Naive thymus-derived CD4-positive, alpha-beta T cell (primary cell): ENCODE measurements around the gene NR0B1. TPM values are rescaled to one million over a fixed set of nuclear protein-coding genes. Genes with fewer than 3 reads are reported as not detected.
A peak's percentile ranks its signal among the peaks of the same experiment; 100 is the strongest.

Source experiments
- ATAC-seq: fragments of 150-1000 bp; cut with Tn5 transposase; 2 replicates; pipeline ENCODE4 v1.10.0; 2021; ENCODE audit warnings: mild to moderate bottlenecking, moderate library complexity
- CTCF ChIA-PET: fragments of 350-600 bp; sonication (Branson Sonifier 250); formaldehyde crosslinking; loops from one replicate; lab custom pipeline; 2021; ENCODE audit warnings: antibody characterized with exemption; lab: Charles Lee
- POLR2A ChIA-PET: fragments of 350-600 bp; sonication (Branson Sonifier 250); formaldehyde crosslinking; loops from one replicate; lab custom pipeline; 2021; ENCODE audit warnings: antibody characterized with exemption, inconsistent platforms; lab: Charles Lee
- DNase-seq, 9 donors: peaks; one replicate each; pipeline versions ENCODE4 v3.0.0 to v3.0.0-alpha.2; 2020 to 2022; ENCODE audit warnings: mixed read lengths in 1 of 9
- H3K27ac ChIP-seq: one replicate; pipeline ENCODE4 v1.7.0; 2013; ENCODE audit warnings: mild to moderate bottlenecking, low read depth, low read length, moderate library complexity
- H3K27me3 ChIP-seq, 2 donors: one replicate each; pipeline ENCODE4 v1.7.0; 2013; ENCODE audit warnings: low read length in 2 of 2, mild to moderate bottlenecking in 2 of 2, moderate library complexity in 2 of 2; ENCODE audit not compliant: control insufficient read depth in 2 of 2, insufficient read depth in 2 of 2
- H3K36me3 ChIP-seq, 3 experiments: 1 replicate in 2 of 3; 2 replicates in 1 of 3; pipeline ENCODE4 v1.7.0; 2013; ENCODE audit warnings: low read length in 3 of 3, mild to moderate bottlenecking in 3 of 3, moderate library complexity in 1 of 3; ENCODE audit not compliant: insufficient read depth in 3 of 3, control insufficient read depth in 2 of 3
- H3K4me1 ChIP-seq, 2 donors: one replicate each; pipeline ENCODE4 v1.7.0; 2013; ENCODE audit warnings: low read length in 2 of 2, mild to moderate bottlenecking in 2 of 2, moderate library complexity in 1 of 2; ENCODE audit not compliant: control insufficient read depth in 2 of 2, insufficient read depth in 2 of 2
- H3K4me3 ChIP-seq: 2 replicates; pipeline ENCODE4 v1.7.0; 2013; ENCODE audit warnings: mild to moderate bottlenecking, low read length
- H3K9me3 ChIP-seq, 3 experiments: 1 replicate in 2 of 3; 2 replicates in 1 of 3; pipeline ENCODE4 v1.7.0; 2013; ENCODE audit warnings: low read length in 3 of 3; ENCODE audit not compliant: control insufficient read depth in 2 of 3
- H3K27ac Mint-ChIP-seq, 9 donors: one replicate each; pipeline ENCODE4 v1.8.0; 2020 to 2022; ENCODE audit warnings: mixed read lengths in 9 of 9, mild to moderate bottlenecking in 8 of 9, moderate library complexity in 5 of 9, inconsistent platforms in 2 of 9
- H3K27me3 Mint-ChIP-seq, 5 donors: one replicate each; pipeline ENCODE4 v1.8.0; 2021 to 2022; ENCODE audit warnings: mixed read lengths in 5 of 5, mild to moderate bottlenecking in 1 of 5
- H3K36me3 Mint-ChIP-seq, 5 donors: one replicate each; pipeline ENCODE4 v1.8.0; 2020 to 2022; ENCODE audit warnings: mixed read lengths in 5 of 5, mild to moderate bottlenecking in 3 of 5, inconsistent platforms in 1 of 5
- H3K4me1 Mint-ChIP-seq, 7 donors: one replicate each; pipeline ENCODE4 v1.8.0; 2020 to 2022; ENCODE audit warnings: mixed read lengths in 7 of 7, mild to moderate bottlenecking in 3 of 7, inconsistent platforms in 1 of 7
- H3K4me3 Mint-ChIP-seq, 10 donors: one replicate each; pipeline ENCODE4 v1.8.0; 2020 to 2022; ENCODE audit warnings: mild to moderate bottlenecking in 10 of 10, mixed read lengths in 10 of 10, moderate library complexity in 6 of 10, inconsistent platforms in 2 of 10
- H3K9me3 Mint-ChIP-seq, 11 donors: one replicate each; pipeline ENCODE4 v1.8.0; 2020 to 2022; ENCODE audit warnings: mixed read lengths in 11 of 11, mild to moderate bottlenecking in 4 of 11, inconsistent platforms in 1 of 11, moderate library complexity in 1 of 11
- intact Hi-C, 2 donors: fragments of 100-400 bp; cut with micrococcal nuclease; formaldehyde crosslinking; loops; one replicate each; pipeline ENCODE4 v1.15.1; 2023
- polyA plus RNA-seq, 2 donors: library from polyadenylated mRNA; unstranded; fragments of 300-500 nt; fragmentation: Illumina TruSeq; gene quantifications; one replicate each; pipeline ENCODE4 v1.2.3, GENCODE V29; 2021
- total RNA-seq, 6 experiments: library from RNA in 5 of 6; stranded (reverse) in 5 of 6; gene quantifications; 1 replicate in 5 of 6; 2 replicates in 1 of 6; pipeline ENCODE4 v1.2.3 and lab custom pipeline; 2021 to 2026

The NR0B1 gene
- total and polyA plus RNA-seq, 7 experiments from 2014 or later = not detected

- H3K27me3 Mint-ChIP-seq = peaks cover 0 to 14% (median 7%) of the 10 kb centered on the region in 5 donors
- no peaks in the 10 kb centered on the region for H3K4me1 Mint-ChIP-seq
- intact Hi-C loops = no loop called here
- no peaks in the 10 kb centered on the region for H3K36me3 Mint-ChIP-seq
- peaks cover 0 to 6% (median 0%) of the 10 kb centered on the region in 11 donors for H3K9me3 Mint-ChIP-seq
- Histone ChIP-seq H3K9me3 (no peaks in the 10 kb centered on the region), H3K27ac (no peak overlapping the region), H3K36me3 (no peaks in the 10 kb centered on the region), H3K4me1 (no peaks in the 10 kb centered on the region), H3K27me3 (no peaks in the 10 kb centered on the region), H3K4me3 (no peak overlapping the region)
- DNase-seq (no peak), ATAC-seq (no peak)
- no peak overlapping the region for H3K27ac Mint-ChIP-seq
- CTCF ChIA-PET = no interaction called here
- POLR2A ChIA-PET = no interaction called here
- no peak overlapping the region for H3K4me3 Mint-ChIP-seq
Measured at GRCh38 chrX:30312858-30313257, 3.7 kb upstream of the NR0B1 start.

- H3K4me3 ChIP-seq = no peak overlapping the region
- POLR2A ChIA-PET = no interaction called here
Measured at GRCh38 chrX:30310429-30311206, 1.4 kb upstream of the NR0B1 start.

GRCh38 chrX:30308263-30309138, 689 bp downstream of the NR0B1 start:
- POLR2A ChIA-PET = no interaction called here
- no peak overlapping the region for H3K27ac Mint-ChIP-seq

More at GRCh38 chrX:30310429-30311206, 1.4 kb upstream of the NR0B1 start:
- no peaks in the 10 kb centered on the region for H3K9me3 ChIP-seq
- no peaks in the 10 kb centered on the region for H3K27me3 ChIP-seq
- H3K4me3 Mint-ChIP-seq = no peak overlapping the region
- H3K4me1 Mint-ChIP-seq = no peaks in the 10 kb centered on the region
- H3K36me3 ChIP-seq = no peaks in the 10 kb centered on the region
- CTCF ChIA-PET = no interaction called here
- H3K27me3 Mint-ChIP-seq = peaks cover 4 to 24% (median 14%) of the 10 kb centered on the region in 5 donors
- H3K4me1 ChIP-seq = no peaks in the 10 kb centered on the region
- H3K27ac ChIP-seq = no peak overlapping the region
- DNase-seq = no peak
- ATAC-seq = no peak
- intact Hi-C loops = no loop called here
- no peaks in the 10 kb centered on the region for H3K36me3 Mint-ChIP-seq
- peaks cover 0 to 5% (median 0%) of the 10 kb centered on the region in 11 donors for H3K9me3 Mint-ChIP-seq
- H3K27ac Mint-ChIP-seq = no peak overlapping the region

GRCh38 chrX:30307466-30307865, 1.7 kb downstream of the NR0B1 start:
- no peaks in the 10 kb centered on the region for H3K4me1 ChIP-seq
- no peak for ATAC-seq
- H3K36me3 ChIP-seq = no peaks in the 10 kb centered on the region
- H3K4me1 Mint-ChIP-seq = no peaks in the 10 kb centered on the region
- intact Hi-C loops = no loop called here
- no peaks in the 10 kb centered on the region for H3K27me3 ChIP-seq
- H3K9me3 ChIP-seq = no peaks in the 10 kb centered on the region
- DNase-seq = no peak
- H3K4me3 ChIP-seq = no peak overlapping the region
- H3K4me3 Mint-ChIP-seq = no peak overlapping the region
- peaks cover 0 to 3% (median 0%) of the 10 kb centered on the region in 11 donors for H3K9me3 Mint-ChIP-seq
- H3K36me3 Mint-ChIP-seq = no peaks in the 10 kb centered on the region
- ChIA-PET POLR2A (no interaction called here), CTCF (no interaction called here)
- peaks cover 10 to 26% (median 14%) of the 10 kb centered on the region in 5 donors for H3K27me3 Mint-ChIP-seq
- no peak overlapping the region for H3K27ac ChIP-seq
- H3K27ac Mint-ChIP-seq = no peak overlapping the region

More at GRCh38 chrX:30308263-30309138, 689 bp downstream of the NR0B1 start:
- Histone ChIP-seq H3K36me3 (no peaks in the 10 kb centered on the region), H3K4me3 (no peak overlapping the region), H3K4me1 (no peaks in the 10 kb centered on the region), H3K27me3 (no peaks in the 10 kb centered on the region), H3K27ac (no peak overlapping the region), H3K9me3 (no peaks in the 10 kb centered on the region)
- Mint-ChIP-seq H3K36me3 (no peaks in the 10 kb centered on the region), H3K27me3 (peaks cover 8 to 24% (median 14%) of the 10 kb centered on the region in 5 donors), H3K4me3 (peak overlapping the region in 1 of 10 donors; percentile 44), H3K9me3 (peaks cover 0 to 5% (median 0%) of the 10 kb centered on the region in 11 donors), H3K4me1 (no peaks in the 10 kb centered on the region)
- ATAC-seq (no peak), DNase-seq (no peak)
- intact Hi-C loops = no loop called here
- CTCF ChIA-PET = no interaction called here

- intact Hi-C loops = no loop called here
- no peak overlapping the region for H3K27ac ChIP-seq
- Mint-ChIP-seq H3K27me3 (peaks cover 7 to 22% (median 10%) of the 10 kb centered on the region in 5 donors), H3K36me3 (no peaks in the 10 kb centered on the region), H3K4me1 (no peaks in the 10 kb centered on the region), H3K9me3 (peaks cover 0 to 3% (median 0%) of the 10 kb centered on the region in 11 donors), H3K27ac (no peak overlapping the region), H3K4me3 (no peak overlapping the region)
- POLR2A ChIA-PET = no interaction called here
- H3K27me3 ChIP-seq = no peaks in the 10 kb centered on the region
- no peaks in the 10 kb centered on the region for H3K36me3 ChIP-seq
- H3K4me3 ChIP-seq = no peak overlapping the region
- DNase-seq = no peak
- no peak for ATAC-seq
- no peaks in the 10 kb centered on the region for H3K4me1 ChIP-seq
- CTCF ChIA-PET = no interaction called here
- H3K9me3 ChIP-seq = no peaks in the 10 kb centered on the region
Measured at GRCh38 chrX:30304866-30305265, 4.3 kb downstream of the NR0B1 start.

GRCh38 chrX:30302956-30303355, 6.2 kb downstream of the NR0B1 start:
- no peaks in the 10 kb centered on the region for H3K36me3 ChIP-seq
- no peak overlapping the region for H3K27ac Mint-ChIP-seq
- no peaks in the 10 kb centered on the region for H3K4me1 Mint-ChIP-seq
- H3K9me3 Mint-ChIP-seq = peaks cover 0 to 3% (median 0%) of the 10 kb centered on the region in 11 donors
- intact Hi-C loops = no loop called here
- H3K27me3 ChIP-seq = no peaks in the 10 kb centered on the region
- no peak for DNase-seq
- ATAC-seq = no peak
- no peaks in the 10 kb centered on the region for H3K36me3 Mint-ChIP-seq
- H3K27me3 Mint-ChIP-seq = peaks cover 4 to 13% (median 10%) of the 10 kb centered on the region in 5 donors
- H3K4me1 ChIP-seq = no peaks in the 10 kb centered on the region
- H3K4me3 ChIP-seq = no peak overlapping the region
- H3K27ac ChIP-seq = no peak overlapping the region
- H3K4me3 Mint-ChIP-seq = no peak overlapping the region
- CTCF ChIA-PET = no interaction called here
- no peaks in the 10 kb centered on the region for H3K9me3 ChIP-seq
- POLR2A ChIA-PET = no interaction called here
